T-helper 17 cell (primary cell): Measurements from ENCODE around the gene GPR146. TPM values are rescaled to one million over a fixed set of nuclear protein-coding genes. Genes with fewer than 3 reads are reported as not detected.

Experiments used
- ATAC-seq: fragments of 150-1000 bp; cut with Tn5 transposase; 2 replicates; pipeline ENCODE4 v1.10.0; 2021; ENCODE audit warnings: mild to moderate bottlenecking, moderate library complexity
- DNase-seq, 3 donors: peaks; one replicate each; pipeline versions ENCODE4 v3.0.0 to v3.0.0-alpha.2; 2020 to 2021
- H3K9me3 ChIP-seq: one replicate; pipeline ENCODE4 v1.7.0; 2013; ENCODE audit warnings: low read length, mild to moderate bottlenecking; ENCODE audit not compliant: control insufficient read depth, poor library complexity, severe bottlenecking
- H3K27ac Mint-ChIP-seq: one replicate; pipeline ENCODE4 v1.8.0; 2022; ENCODE audit warnings: mild to moderate bottlenecking, moderate library complexity, mixed read lengths
- H3K27me3 Mint-ChIP-seq: one replicate; pipeline ENCODE4 v1.8.0; 2022; ENCODE audit warnings: mixed read lengths
- H3K36me3 Mint-ChIP-seq: one replicate; pipeline ENCODE4 v1.8.0; 2022; ENCODE audit warnings: low read depth, mixed read lengths
- H3K4me1 Mint-ChIP-seq: one replicate; pipeline ENCODE4 v1.8.0; 2022; ENCODE audit warnings: mild to moderate bottlenecking, mixed read lengths
- H3K4me3 Mint-ChIP-seq: one replicate; pipeline ENCODE4 v1.8.0; 2022; ENCODE audit warnings: mild to moderate bottlenecking, moderate library complexity, mixed read lengths
- total RNA-seq, 4 donors: library from RNA in 2 of 4; stranded (reverse) in 2 of 4; gene quantifications; one replicate each; pipeline ENCODE4 v1.2.3 and lab custom pipeline; 2022 to 2026

The GPR146 gene
- total RNA-seq, 2 donors from 2014 or later = 17.9 to 22.2 TPM

GRCh38 chr7:1049006-1049741 lies 4.8 kb downstream of the GPR146 start:
- H3K4me3 Mint-ChIP-seq = peak overlapping the region; percentile 33
- H3K4me1 Mint-ChIP-seq = peaks cover 48% of the 10 kb centered on the region
- no peaks in the 10 kb centered on the region for H3K9me3 ChIP-seq
- H3K27ac Mint-ChIP-seq = peak overlapping the region; percentile 83
- DNase-seq (no peak), ATAC-seq (no peak)
- H3K36me3 Mint-ChIP-seq = no peaks in the 10 kb centered on the region
- no peaks in the 10 kb centered on the region for H3K27me3 Mint-ChIP-seq

GRCh38 chr7:1049801-1050200 lies 5.5 kb downstream of the GPR146 start:
- Mint-ChIP-seq H3K36me3 (no peaks in the 10 kb centered on the region), H3K27ac (peak overlapping the region; percentile 83), H3K4me3 (no peak overlapping the region), H3K4me1 (peaks cover 50% of the 10 kb centered on the region), H3K27me3 (no peaks in the 10 kb centered on the region)
- DNase-seq = no peak
- no peak for ATAC-seq
- no peaks in the 10 kb centered on the region for H3K9me3 ChIP-seq

- ATAC-seq (no peak), DNase-seq (no peak)
- Mint-ChIP-seq H3K27ac (peak overlapping the region; percentile 83), H3K4me3 (no peak overlapping the region), H3K36me3 (no peaks in the 10 kb centered on the region), H3K4me1 (peaks cover 53% of the 10 kb centered on the region), H3K27me3 (no peaks in the 10 kb centered on the region)
- no peaks in the 10 kb centered on the region for H3K9me3 ChIP-seq
Measured at GRCh38 chr7:1050254-1050906, 6.0 kb downstream of the GPR146 start.

GRCh38 chr7:1050956-1051690 lies 6.8 kb downstream of the GPR146 start:
- H3K9me3 ChIP-seq = no peaks in the 10 kb centered on the region
- DNase-seq = no peak
- H3K4me1 Mint-ChIP-seq = peaks cover 48% of the 10 kb centered on the region
- ATAC-seq = no peak
- no peaks in the 10 kb centered on the region for H3K36me3 Mint-ChIP-seq
- no peak overlapping the region for H3K4me3 Mint-ChIP-seq
- no peaks in the 10 kb centered on the region for H3K27me3 Mint-ChIP-seq
- peak overlapping the region; percentile 77 for H3K27ac Mint-ChIP-seq

GRCh38 chr7:1052031-1052818 lies 7.9 kb downstream of the GPR146 start:
- Mint-ChIP-seq H3K27ac (peak overlapping the region; percentile 77), H3K4me3 (peak overlapping the region; percentile 36), H3K4me1 (peaks cover 37% of the 10 kb centered on the region), H3K27me3 (no peaks in the 10 kb centered on the region), H3K36me3 (no peaks in the 10 kb centered on the region)
- no peak for DNase-seq
- no peaks in the 10 kb centered on the region for H3K9me3 ChIP-seq
- no peak for ATAC-seq

GRCh38 chr7:1053002-1053411 lies 8.7 kb downstream of the GPR146 start:
- no peaks in the 10 kb centered on the region for H3K9me3 ChIP-seq
- H3K27me3 Mint-ChIP-seq = no peaks in the 10 kb centered on the region
- H3K27ac Mint-ChIP-seq = no peak overlapping the region
- peaks cover 32% of the 10 kb centered on the region for H3K4me1 Mint-ChIP-seq
- no peak overlapping the region for H3K4me3 Mint-ChIP-seq
- ATAC-seq (no peak), DNase-seq (no peak)
- H3K36me3 Mint-ChIP-seq = no peaks in the 10 kb centered on the region

- ATAC-seq = no peak
- no peaks in the 10 kb centered on the region for H3K9me3 ChIP-seq
- Mint-ChIP-seq H3K27ac (peak overlapping the region; percentile 71), H3K4me3 (peak overlapping the region; percentile 12), H3K27me3 (no peaks in the 10 kb centered on the region), H3K4me1 (peaks cover 30% of the 10 kb centered on the region), H3K36me3 (no peaks in the 10 kb centered on the region)
- DNase-seq = no peak
Measured at GRCh38 chr7:1053816-1054370, 9.5 kb downstream of the GPR146 start.

GRCh38 chr7:1054438-1054837 lies 10.1 kb downstream of the GPR146 start:
- H3K27me3 Mint-ChIP-seq = no peaks in the 10 kb centered on the region
- H3K4me3 Mint-ChIP-seq = peak overlapping the region; percentile 93
- peak overlapping the region; percentile 71 for H3K27ac Mint-ChIP-seq
- ATAC-seq (no peak), DNase-seq (no peak)
- H3K9me3 ChIP-seq = no peaks in the 10 kb centered on the region
- no peaks in the 10 kb centered on the region for H3K36me3 Mint-ChIP-seq
- peaks cover 30% of the 10 kb centered on the region for H3K4me1 Mint-ChIP-seq

- Mint-ChIP-seq H3K4me1 (peaks cover 25% of the 10 kb centered on the region), H3K27me3 (no peaks in the 10 kb centered on the region), H3K4me3 (peak overlapping the region; percentile 93), H3K27ac (peak overlapping the region; percentile 71), H3K36me3 (no peaks in the 10 kb centered on the region)
- H3K9me3 ChIP-seq = no peaks in the 10 kb centered on the region
- DNase-seq = peak in 1 of 3 donors; percentile 39
- ATAC-seq = peak; percentile 68
Measured at GRCh38 chr7:1054861-1055450, 10.6 kb downstream of the GPR146 start.

- peak overlapping the region; percentile 93 for H3K4me3 Mint-ChIP-seq
- DNase-seq = no peak
- no peaks in the 10 kb centered on the region for H3K36me3 Mint-ChIP-seq
- no peaks in the 10 kb centered on the region for H3K27me3 Mint-ChIP-seq
- no peaks in the 10 kb centered on the region for H3K9me3 ChIP-seq
- peak; percentile 1 for ATAC-seq
- peak overlapping the region; percentile 71 for H3K27ac Mint-ChIP-seq
- H3K4me1 Mint-ChIP-seq = peaks cover 24% of the 10 kb centered on the region
Measured at GRCh38 chr7:1055491-1055955, 11.2 kb downstream of the GPR146 start.

- DNase-seq (no peak), ATAC-seq (no peak)
- no peaks in the 10 kb centered on the region for H3K9me3 ChIP-seq
- Mint-ChIP-seq H3K27ac (no peak overlapping the region), H3K4me3 (peak overlapping the region; percentile 93), H3K36me3 (no peaks in the 10 kb centered on the region), H3K4me1 (peaks cover 24% of the 10 kb centered on the region), H3K27me3 (no peaks in the 10 kb centered on the region)
Measured at GRCh38 chr7:1055956-1056784, 11.8 kb downstream of the GPR146 start.
